ENCODE measurements around the gene KAZN. TPM values are rescaled to one million over a fixed set of nuclear protein-coding genes. Genes with fewer than 3 reads are reported as not detected.

Gene KAZN
- total RNA-seq, 1 donor from 2014 or later: 1.1 TPM

GRCh38 chr1:15017120-15017519 is 418.6 kb downstream of the KAZN start:
- Mint-ChIP-seq H3K4me1 (no peaks in the 10 kb centered on the region), H3K9me3 (no peaks in the 10 kb centered on the region), H3K27me3 (no peaks in the 10 kb centered on the region), H3K36me3 (ENCODE audit: low read depth) (no peaks in the 10 kb centered on the region), H3K4me3 (no peak overlapping the region), H3K27ac (no peak overlapping the region)
- intact Hi-C loops (cut with micrococcal nuclease): no loop called here
- DNase-seq: no peak

GRCh38 chr1:15018767-15019166 is 420.3 kb downstream of the KAZN start:
- Mint-ChIP-seq H3K9me3 (no peaks in the 10 kb centered on the region), H3K4me1 (no peaks in the 10 kb centered on the region), H3K36me3 (ENCODE audit: low read depth) (no peaks in the 10 kb centered on the region), H3K4me3 (no peak overlapping the region), H3K27me3 (no peaks in the 10 kb centered on the region), H3K27ac (no peak overlapping the region)
- no peak for DNase-seq
- intact Hi-C loops (cut with micrococcal nuclease): no loop called here

GRCh38 chr1:15020943-15021745 is 422.7 kb downstream of the KAZN start:
- Mint-ChIP-seq H3K4me3 (no peak overlapping the region), H3K9me3 (no peaks in the 10 kb centered on the region), H3K36me3 (ENCODE audit: low read depth) (no peaks in the 10 kb centered on the region), H3K27ac (no peak overlapping the region), H3K4me1 (no peaks in the 10 kb centered on the region), H3K27me3 (no peaks in the 10 kb centered on the region)
- no peak for DNase-seq
- intact Hi-C loops (cut with micrococcal nuclease): loop anchor here (2.0 kb wide), 1 partner anchor 38 kb away; no protein-coding TSS in a partner anchor

- no peaks in the 10 kb centered on the region for H3K4me1 Mint-ChIP-seq
- no peaks in the 10 kb centered on the region for H3K27me3 Mint-ChIP-seq
- H3K4me3 Mint-ChIP-seq: no peak overlapping the region
- H3K9me3 Mint-ChIP-seq: no peaks in the 10 kb centered on the region
- DNase-seq: no peak
- no peaks in the 10 kb centered on the region for H3K36me3 Mint-ChIP-seq (ENCODE audit: low read depth)
- intact Hi-C loops (cut with micrococcal nuclease): no loop called here
- no peak overlapping the region for H3K27ac Mint-ChIP-seq
Observed at GRCh38 chr1:15022048-15022447, 423.6 kb downstream of the KAZN start.

- DNase-seq: no peak
- intact Hi-C loops (cut with micrococcal nuclease): no loop called here
- H3K4me3 Mint-ChIP-seq: no peak overlapping the region
- H3K9me3 Mint-ChIP-seq: no peaks in the 10 kb centered on the region
- no peaks in the 10 kb centered on the region for H3K4me1 Mint-ChIP-seq
- no peak overlapping the region for H3K27ac Mint-ChIP-seq
- H3K36me3 Mint-ChIP-seq (ENCODE audit: low read depth): no peaks in the 10 kb centered on the region
- H3K27me3 Mint-ChIP-seq: no peaks in the 10 kb centered on the region
Observed at GRCh38 chr1:15023205-15023604, 424.7 kb downstream of the KAZN start.

- no peak overlapping the region for H3K27ac Mint-ChIP-seq
- H3K9me3 Mint-ChIP-seq: no peaks in the 10 kb centered on the region
- H3K4me3 Mint-ChIP-seq: no peak overlapping the region
- no peak for DNase-seq
- intact Hi-C loops (cut with micrococcal nuclease): no loop called here
- no peaks in the 10 kb centered on the region for H3K36me3 Mint-ChIP-seq (ENCODE audit: low read depth)
- H3K4me1 Mint-ChIP-seq: no peaks in the 10 kb centered on the region
- H3K27me3 Mint-ChIP-seq: no peaks in the 10 kb centered on the region
Observed at GRCh38 chr1:15023976-15024375, 425.5 kb downstream of the KAZN start.

GRCh38 chr1:15026117-15026489 is 427.6 kb downstream of the KAZN start:
- Mint-ChIP-seq H3K9me3 (no peaks in the 10 kb centered on the region), H3K27ac (no peak overlapping the region), H3K4me3 (no peak overlapping the region), H3K36me3 (ENCODE audit: low read depth) (no peaks in the 10 kb centered on the region), H3K4me1 (no peaks in the 10 kb centered on the region), H3K27me3 (no peaks in the 10 kb centered on the region)
- intact Hi-C loops (cut with micrococcal nuclease): loop anchor here (5.0 kb wide), 1 partner anchor 104 kb away; no protein-coding TSS in a partner anchor
- no peak for DNase-seq

GRCh38 chr1:15027515-15027986 is 429.1 kb downstream of the KAZN start:
- Mint-ChIP-seq H3K27ac (no peak overlapping the region), H3K4me3 (no peak overlapping the region), H3K9me3 (no peaks in the 10 kb centered on the region), H3K36me3 (ENCODE audit: low read depth) (no peaks in the 10 kb centered on the region), H3K27me3 (no peaks in the 10 kb centered on the region), H3K4me1 (no peaks in the 10 kb centered on the region)
- DNase-seq: peak; percentile 79
- intact Hi-C loops (cut with micrococcal nuclease): loop anchor here (5.0 kb wide), 1 partner anchor 105 kb away; no protein-coding TSS in a partner anchor

GRCh38 chr1:15028102-15028501 is 429.6 kb downstream of the KAZN start:
- no peak for DNase-seq
- Mint-ChIP-seq H3K27me3 (no peaks in the 10 kb centered on the region), H3K36me3 (ENCODE audit: low read depth) (no peaks in the 10 kb centered on the region), H3K4me1 (no peaks in the 10 kb centered on the region), H3K4me3 (no peak overlapping the region), H3K9me3 (no peaks in the 10 kb centered on the region), H3K27ac (no peak overlapping the region)
- intact Hi-C loops (cut with micrococcal nuclease): loop anchor here (5.0 kb wide), 1 partner anchor 106 kb away; no protein-coding TSS in a partner anchor

GRCh38 chr1:15028616-15029015 is 430.1 kb downstream of the KAZN start:
- intact Hi-C loops (cut with micrococcal nuclease): loop anchor here (5.0 kb wide), 1 partner anchor 106 kb away; no protein-coding TSS in a partner anchor
- H3K27me3 Mint-ChIP-seq: no peaks in the 10 kb centered on the region

GRCh38 chr1:15029036-15029435 is 430.6 kb downstream of the KAZN start:
- no peaks in the 10 kb centered on the region for H3K36me3 Mint-ChIP-seq (ENCODE audit: low read depth)
- no peak overlapping the region for H3K27ac Mint-ChIP-seq
- DNase-seq: no peak
- H3K4me3 Mint-ChIP-seq: no peak overlapping the region
- peaks cover 2% of the 10 kb centered on the region for H3K4me1 Mint-ChIP-seq
- H3K9me3 Mint-ChIP-seq: no peaks in the 10 kb centered on the region
- intact Hi-C loops (cut with micrococcal nuclease): loop anchor here (5.0 kb wide), 1 partner anchor 107 kb away; no protein-coding TSS in a partner anchor
- H3K27me3 Mint-ChIP-seq: no peaks in the 10 kb centered on the region

More at GRCh38 chr1:15028616-15029015, 430.1 kb downstream of the KAZN start:
- H3K36me3 Mint-ChIP-seq (ENCODE audit: low read depth): no peaks in the 10 kb centered on the region
- no peak overlapping the region for H3K27ac Mint-ChIP-seq
- H3K4me1 Mint-ChIP-seq: peaks cover 2% of the 10 kb centered on the region
- H3K9me3 Mint-ChIP-seq: no peaks in the 10 kb centered on the region
- no peak overlapping the region for H3K4me3 Mint-ChIP-seq
- no peak for DNase-seq

GRCh38 chr1:15029786-15030185 is 431.3 kb downstream of the KAZN start:
- intact Hi-C loops (cut with micrococcal nuclease): loop anchor here (5.0 kb wide), 1 partner anchor 107 kb away; no protein-coding TSS in a partner anchor
- H3K9me3 Mint-ChIP-seq: no peaks in the 10 kb centered on the region
- H3K36me3 Mint-ChIP-seq (ENCODE audit: low read depth): no peaks in the 10 kb centered on the region
- peaks cover 2% of the 10 kb centered on the region for H3K4me1 Mint-ChIP-seq
- no peak overlapping the region for H3K27ac Mint-ChIP-seq
- no peak overlapping the region for H3K4me3 Mint-ChIP-seq
- DNase-seq: no peak
- no peaks in the 10 kb centered on the region for H3K27me3 Mint-ChIP-seq

GRCh38 chr1:15031251-15031933 is 432.9 kb downstream of the KAZN start:
- peaks cover 2% of the 10 kb centered on the region for H3K4me1 Mint-ChIP-seq
- no peaks in the 10 kb centered on the region for H3K36me3 Mint-ChIP-seq (ENCODE audit: low read depth)
- no peak for DNase-seq
- no peaks in the 10 kb centered on the region for H3K27me3 Mint-ChIP-seq
- H3K9me3 Mint-ChIP-seq: no peaks in the 10 kb centered on the region
- no peak overlapping the region for H3K4me3 Mint-ChIP-seq
- intact Hi-C loops (cut with micrococcal nuclease): no loop called here
- H3K27ac Mint-ChIP-seq: no peak overlapping the region

GRCh38 chr1:15033264-15033663 is 434.8 kb downstream of the KAZN start:
- intact Hi-C loops (cut with micrococcal nuclease): no loop called here

More at GRCh38 chr1:15033264-15033663, 434.8 kb downstream of the KAZN start:
- no peaks in the 10 kb centered on the region for H3K27me3 Mint-ChIP-seq
- no peak overlapping the region for H3K4me3 Mint-ChIP-seq
- no peak for DNase-seq
- H3K36me3 Mint-ChIP-seq (ENCODE audit: low read depth): no peaks in the 10 kb centered on the region
- peaks cover 2% of the 10 kb centered on the region for H3K4me1 Mint-ChIP-seq
- no peaks in the 10 kb centered on the region for H3K9me3 Mint-ChIP-seq
- H3K27ac Mint-ChIP-seq: no peak overlapping the region

Measured in activated CD4-positive, alpha-beta T cell treated with anti-CD3 and anti-CD28 coated beads, Interleukin-2, amount 10 ng/mL, durations not matched to agents 24 days and 14 days (primary cell).